HG02970 (cell line): Measurements from ENCODE around the gene NR2C1.
"Not testable (repeated sequence)": the region's sequence is repeated elsewhere in the genome, so short reads cannot be mapped to it uniquely, and the experiment has no call there.

Source experiments
- ATAC-seq: cut with Tn5 transposase; IDR thresholded peaks from one replicate; pipeline ENCODE4 v1.9.1; 2021; ENCODE audit warnings: mild to moderate bottlenecking, moderate library complexity, moderate number of reproducible peaks; ENCODE audit not compliant: unreplicated experiment, low FRiP score

NR2C1 gene

GRCh38 chr12:95072900-95073697 lies at the start of gene NR2C1:
NR2C1 (minus strand) TSS chr12:95073618; CDS start chr12:95067384, 6,234 bp downstream.
- ATAC-seq = peak; percentile 92

- ATAC-seq = no peak
These were observed 45.4 kb upstream of the NR2C1 start for GRCh38 chr12:95118788-95119179.

GRCh38 chr12:95118138-95118787 lies 44.8 kb upstream of the NR2C1 start:
- ATAC-seq = no peak

GRCh38 chr12:95117178-95117599 lies 43.8 kb upstream of the NR2C1 start:
- no peak for ATAC-seq

- no peak for ATAC-seq
These were observed 43.4 kb upstream of the NR2C1 start for GRCh38 chr12:95116773-95117172.

GRCh38 chr12:95116341-95116740 lies 42.9 kb upstream of the NR2C1 start:
- no peak for ATAC-seq

GRCh38 chr12:95115641-95116040 lies 42.2 kb upstream of the NR2C1 start:
- ATAC-seq = no peak

GRCh38 chr12:95114766-95115405 lies 41.5 kb upstream of the NR2C1 start:
- no peak for ATAC-seq

GRCh38 chr12:95107362-95107761 lies 33.9 kb upstream of the NR2C1 start:
- ATAC-seq = no peak

GRCh38 chr12:95105540-95105939 lies 32.1 kb upstream of the NR2C1 start:
- ATAC-seq = no peak

- ATAC-seq = no peak
These were observed 31.6 kb upstream of the NR2C1 start for GRCh38 chr12:95104919-95105452.

GRCh38 chr12:95102916-95103671 lies 29.7 kb upstream of the NR2C1 start:
- ATAC-seq = peak; percentile 77

GRCh38 chr12:95101957-95102356 lies 28.5 kb upstream of the NR2C1 start:
- ATAC-seq = not testable (repeated sequence)

GRCh38 chr12:95100264-95101190 lies 27.1 kb upstream of the NR2C1 start:
- ATAC-seq = no peak

- no peak for ATAC-seq
These were observed 25.9 kb upstream of the NR2C1 start for GRCh38 chr12:95099270-95099790.

GRCh38 chr12:95096852-95097251 lies 23.4 kb upstream of the NR2C1 start:
- no peak for ATAC-seq

- ATAC-seq = no peak
These were observed 23.0 kb upstream of the NR2C1 start for GRCh38 chr12:95096378-95096777.

GRCh38 chr12:95095866-95096265 lies 22.4 kb upstream of the NR2C1 start:
- ATAC-seq = not testable (repeated sequence)

- no peak for ATAC-seq
These were observed 16.0 kb upstream of the NR2C1 start for GRCh38 chr12:95089462-95089861.
